Erythroblast (primary cell): Measurements from ENCODE around the gene TIE1.

Source experiments
- GATA1 ChIP-seq: IDR thresholded peaks from 2 replicates; pipeline ENCODE4 v1.6.1; 2011; ENCODE audit warnings: low read depth, mild to moderate bottlenecking, control low read depth, low read length, moderate library complexity
- POLR2A ChIP-seq: IDR thresholded peaks from 2 replicates; pipeline ENCODE4 v1.6.1; 2011; ENCODE audit warnings: mild to moderate bottlenecking, low read length

DNA sequence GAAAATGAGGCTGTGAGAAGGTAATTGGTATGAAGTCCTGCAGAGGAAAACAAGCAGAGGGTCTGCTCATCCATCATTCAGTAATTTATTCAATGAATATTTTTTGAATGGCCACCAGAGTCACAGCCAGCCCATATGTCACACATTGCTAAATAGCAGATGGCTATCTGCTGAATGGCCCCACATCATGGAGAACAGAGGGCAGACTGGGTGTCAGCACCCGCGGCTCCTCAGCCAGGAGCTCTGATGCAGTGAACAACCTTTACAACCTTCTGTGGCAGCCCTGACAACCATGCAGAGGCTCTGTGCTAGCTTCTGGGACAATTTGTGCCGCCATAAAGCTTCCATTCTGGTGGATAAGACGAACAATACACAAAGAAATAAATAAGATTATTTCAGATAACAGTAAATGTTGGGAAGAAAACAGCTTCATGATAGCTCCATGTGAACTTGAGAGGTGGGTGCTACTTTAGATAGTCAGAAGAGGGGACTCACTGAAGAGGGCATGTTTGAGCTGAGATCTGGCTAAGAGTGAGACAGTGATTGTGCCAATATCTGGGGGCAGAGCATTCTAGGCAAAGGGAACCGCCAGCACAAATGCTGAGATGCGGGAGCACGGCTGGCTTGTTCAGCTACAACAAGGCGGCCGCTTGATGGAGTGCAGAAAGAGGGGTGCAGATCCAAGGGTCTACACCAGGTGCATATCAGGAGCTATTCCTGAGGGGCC lies 12.6 kb upstream of the TIE1 start:
- TF ChIP-seq POLR2A: no peak
- no peak for TF ChIP-seq GATA1
